ENCODE data around the gene REXO1. TPM values are rescaled to one million over a fixed set of nuclear protein-coding genes. Genes with fewer than 3 reads are reported as not detected.

REXO1 gene
- total RNA-seq, 1 experiment from 2014 or later: 56.8 TPM

GRCh38 chr19:1828279-1829238 is 19.7 kb downstream of the REXO1 start:
- Histone ChIP-seq H2BK12ac (ENCODE audit: insufficient read length, low read depth, low read length) (no peak overlapping the region), H4K20me1 (ENCODE audit: control insufficient read depth, insufficient read depth, insufficient read length) (peaks cover 4% of the 10 kb centered on the region), H4K5ac (ENCODE audit: insufficient read length, low read depth, low read length) (no peak overlapping the region), H3K18ac (ENCODE audit: insufficient read length, low read depth, low read length) (no peak overlapping the region), H3K79me1 (ENCODE audit: insufficient read depth, low read depth, low read length, poor library complexity, severe bottlenecking) (no peaks in the 10 kb centered on the region), H3K23ac (ENCODE audit: insufficient read length, low read depth, low read length) (no peak overlapping the region), H3K4ac (ENCODE audit: low read depth, low read length) (no peak overlapping the region), H4K91ac (ENCODE audit: insufficient read length, low read depth, low read length) (no peak overlapping the region), H3T11ph (ENCODE audit: low read length) (no peak overlapping the region), H3K14ac (ENCODE audit: insufficient read depth, low read length) (no peak overlapping the region; the same call in 1 of the 2 replicates), H3K4me2 (ENCODE audit: insufficient read depth, insufficient read length, low read length) (no peak overlapping the region), H3K27ac (ENCODE audit: insufficient read length, low read depth, low read length) (no peak overlapping the region), H2BK5ac (ENCODE audit: insufficient read length, low read length) (no peak overlapping the region), H3K9ac (ENCODE audit: extremely low read depth, insufficient read length, low read length) (no peak overlapping the region), H3K27me3 (ENCODE audit: insufficient read depth, low read length) (no peaks in the 10 kb centered on the region), H2AFZ (ENCODE audit: low read length) (no peak overlapping the region), H2AK5ac (ENCODE audit: insufficient read length, low read length) (no peak overlapping the region), H3K4me1 (ENCODE audit: insufficient read depth, low read length) (no peaks in the 10 kb centered on the region), H2BK15ac (ENCODE audit: low read depth, low read length) (no peak overlapping the region), H3K56ac (ENCODE audit: insufficient read length, low read depth, low read length) (no peak overlapping the region), H3K23me2 (ENCODE audit: insufficient read length, low read depth, low read length, poor library complexity, severe bottlenecking) (no peaks in the 10 kb centered on the region), H3K9me3 (ENCODE audit: control insufficient read depth, low read depth, low read length) (no peaks in the 10 kb centered on the region), H2BK120ac (ENCODE audit: low read depth, low read length, poor library complexity, severe bottlenecking) (no peak overlapping the region), H3K79me2 (ENCODE audit: insufficient read depth, low read length) (peaks cover 2% of the 10 kb centered on the region; the same call in 1 of the 2 replicates), H4K8ac (replicated peaks; ENCODE audit: insufficient read length, low read depth, low read length) (no peak overlapping the region), H2BK20ac (ENCODE audit: low read depth, low read length, poor library complexity, severe bottlenecking) (no peak overlapping the region)
- H3K4me3 Mint-ChIP-seq: no peak overlapping the region
- WGBS (ENCODE audit: extremely low coverage, insufficient read length, low lambda C conversion rate): no CpG with 5 or more reads among the region's 57 CpGs
- no peak for DNase-seq
- H3K27ac Mint-ChIP-seq: no peak overlapping the region
- TF ChIP-seq, protein P1, sequence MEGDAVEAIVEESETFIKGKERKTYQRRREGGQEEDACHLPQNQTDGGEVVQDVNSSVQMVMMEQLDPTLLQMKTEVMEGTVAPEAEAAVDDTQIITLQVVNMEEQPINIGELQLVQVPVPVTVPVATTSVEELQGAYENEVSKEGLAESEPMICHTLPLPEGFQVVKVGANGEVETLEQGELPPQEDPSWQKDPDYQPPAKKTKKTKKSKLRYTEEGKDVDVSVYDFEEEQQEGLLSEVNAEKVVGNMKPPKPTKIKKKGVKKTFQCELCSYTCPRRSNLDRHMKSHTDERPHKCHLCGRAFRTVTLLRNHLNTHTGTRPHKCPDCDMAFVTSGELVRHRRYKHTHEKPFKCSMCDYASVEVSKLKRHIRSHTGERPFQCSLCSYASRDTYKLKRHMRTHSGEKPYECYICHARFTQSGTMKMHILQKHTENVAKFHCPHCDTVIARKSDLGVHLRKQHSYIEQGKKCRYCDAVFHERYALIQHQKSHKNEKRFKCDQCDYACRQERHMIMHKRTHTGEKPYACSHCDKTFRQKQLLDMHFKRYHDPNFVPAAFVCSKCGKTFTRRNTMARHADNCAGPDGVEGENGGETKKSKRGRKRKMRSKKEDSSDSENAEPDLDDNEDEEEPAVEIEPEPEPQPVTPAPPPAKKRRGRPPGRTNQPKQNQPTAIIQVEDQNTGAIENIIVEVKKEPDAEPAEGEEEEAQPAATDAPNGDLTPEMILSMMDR (conservative IDR thresholded peaks at IDR 0.05): no peak
- no peaks in the 10 kb centered on the region for H3K9me3 Mint-ChIP-seq
- H3K36me3 Mint-ChIP-seq (ENCODE audit: insufficient read depth in 1 of 3, low read depth in 3 of 3): peaks cover 6 to 23% (median 11%) of the 10 kb centered on the region in 3 experiments; a peak in 6 of 7 replicates
- H3K27me3 Mint-ChIP-seq (ENCODE audit: low read depth): no peaks in the 10 kb centered on the region
- peaks cover 6 to 19% of the 10 kb centered on the region in 2 experiments; a peak in 3 of 4 replicates for H3K4me1 Mint-ChIP-seq
